ENCODE data around the gene PAX5.

The PAX5 gene

DNA sequence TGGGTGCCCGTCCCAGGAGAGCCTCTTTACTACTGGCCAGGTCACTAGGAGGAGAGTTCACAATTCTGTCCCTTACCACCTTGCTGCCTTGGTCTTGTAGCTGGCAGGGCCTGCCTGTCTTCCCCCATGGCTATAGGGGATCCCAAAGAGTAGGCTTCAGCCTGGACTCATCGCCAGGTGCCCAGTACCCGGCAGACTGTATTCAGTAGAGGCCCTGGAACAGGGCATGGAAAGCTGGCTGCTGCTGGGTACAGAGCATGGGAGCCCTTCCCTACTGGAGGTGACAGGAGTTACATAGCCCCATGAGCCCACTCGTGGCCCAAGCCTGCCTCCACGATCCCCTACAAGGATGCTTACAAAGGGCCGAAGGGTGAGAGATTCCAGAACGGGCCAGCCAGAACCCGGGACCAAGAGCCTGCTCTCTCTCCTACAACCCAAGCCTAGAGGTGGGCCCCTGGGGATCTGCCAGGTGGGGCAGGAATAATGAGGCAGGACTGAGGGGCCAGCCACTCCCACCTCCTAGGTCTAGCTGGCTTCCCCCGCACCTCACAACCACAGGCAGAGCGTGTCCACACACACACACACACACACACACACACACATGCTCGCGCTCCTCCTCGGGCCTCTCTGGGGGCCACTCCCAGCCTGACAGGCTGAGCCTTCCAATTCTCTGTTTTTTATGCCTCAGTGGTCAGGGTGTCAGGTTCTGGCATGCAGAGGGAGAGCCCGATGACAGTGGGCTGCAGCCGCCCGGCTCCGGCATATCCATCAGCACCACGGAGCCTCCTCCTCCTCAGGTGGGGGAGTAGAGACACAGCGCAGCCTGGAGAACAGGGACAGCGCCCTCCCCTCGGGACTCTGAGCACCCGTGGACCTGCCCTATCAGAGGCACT, 186.0 kb downstream of the PAX5 start:
- no peak for DNase-seq

DNA sequence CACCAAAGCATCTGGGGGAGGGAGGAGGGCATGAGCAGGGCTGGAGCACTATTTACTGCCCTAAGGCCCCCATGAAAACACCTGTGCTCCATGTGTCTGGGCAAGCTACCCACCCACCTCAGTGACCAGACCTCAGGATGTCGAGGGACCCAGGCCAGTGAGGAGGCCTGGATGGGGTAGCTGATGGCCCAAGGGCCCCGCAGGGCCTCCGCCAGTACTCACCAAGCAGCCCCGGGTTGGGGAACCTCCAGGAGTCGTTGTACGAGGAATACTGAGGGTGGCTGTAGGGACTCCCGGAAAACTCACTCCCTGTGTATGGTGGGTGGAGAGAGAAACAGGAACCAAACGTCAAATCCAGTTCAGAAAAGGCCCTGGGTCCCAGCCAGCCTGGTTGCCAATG, 187.4 kb downstream of the PAX5 start:
- DNase-seq, result no peak

- no peak for DNase-seq
Measured at GRCh38 chr9:36845844-36846243, 188.2 kb downstream of the PAX5 start.

GRCh38 chr9:36844961-36845360, 189.1 kb downstream of the PAX5 start:
- no peak for DNase-seq

DNA sequence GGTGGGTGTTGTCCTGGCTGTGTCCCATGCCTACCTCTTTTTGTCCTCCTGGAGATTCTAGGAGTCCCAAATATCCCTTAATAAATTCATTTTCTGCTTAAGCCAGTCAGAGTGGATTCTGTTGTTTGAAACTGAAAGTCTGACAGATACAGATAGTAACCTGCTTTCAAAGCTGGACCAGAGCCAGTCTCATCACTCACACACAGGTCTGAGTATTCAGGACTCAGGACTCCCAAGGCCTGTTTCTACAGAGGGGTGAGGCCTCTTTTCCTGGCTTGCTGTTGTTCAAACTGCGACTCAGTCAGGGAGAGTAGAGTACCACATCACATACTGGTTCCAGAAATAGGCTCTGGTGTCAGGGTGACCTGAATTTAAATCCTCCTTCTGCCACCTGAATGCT, 190.1 kb downstream of the PAX5 start:
- no peak for DNase-seq

DNA sequence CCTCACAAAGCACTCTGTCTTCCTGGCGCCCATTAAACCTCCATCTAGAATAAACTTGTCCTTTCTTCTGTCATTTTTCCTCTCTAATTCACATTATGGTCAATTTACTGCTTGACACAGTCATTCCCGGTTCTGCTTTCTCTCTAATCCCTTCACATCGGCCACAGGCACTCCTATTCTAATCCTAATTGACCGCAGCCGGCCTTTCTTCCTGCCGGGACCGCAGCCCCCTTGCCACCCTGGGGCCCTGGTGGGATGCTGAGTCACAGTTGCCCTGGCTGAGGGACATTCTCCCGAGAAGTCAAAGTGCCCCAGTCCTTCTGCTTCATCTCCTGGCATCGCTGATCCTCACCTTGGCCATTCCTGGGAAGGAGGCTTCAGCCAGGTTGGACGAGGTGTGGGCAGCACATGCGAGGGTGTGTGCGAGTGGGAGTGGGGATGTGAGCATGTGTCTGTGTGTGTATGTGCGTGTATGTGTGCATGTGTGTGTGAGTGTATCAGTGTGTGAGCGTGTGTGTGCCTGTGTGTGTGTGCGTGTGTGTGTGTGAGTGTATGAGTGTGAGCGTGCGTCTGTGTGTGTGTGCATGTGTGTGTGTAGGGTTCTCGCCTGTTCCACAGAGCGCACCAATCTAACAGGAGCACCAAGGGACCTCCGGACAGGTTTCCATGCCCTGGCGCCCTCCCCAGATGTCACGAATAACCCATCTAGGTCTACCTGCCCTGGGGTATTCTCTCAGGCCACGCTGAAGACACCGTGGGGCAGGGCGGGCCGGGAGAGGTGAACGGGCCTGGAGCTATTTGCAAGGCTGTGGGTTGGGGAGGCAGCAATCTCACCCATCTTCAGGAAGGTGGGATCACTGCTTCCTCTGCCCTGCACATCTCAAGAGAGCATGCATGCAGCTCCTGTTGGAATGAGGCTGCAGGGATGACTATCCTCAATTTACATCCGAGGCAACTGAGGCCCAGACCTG, 191.2 kb downstream of the PAX5 start:
- no peak for DNase-seq

GRCh38 chr9:36840898-36841536, 193.1 kb downstream of the PAX5 start:
- DNase-seq, result no peak

- DNase-seq, result no peak
Measured at GRCh38 chr9:36839131-36839885, 194.8 kb downstream of the PAX5 start.

DNA sequence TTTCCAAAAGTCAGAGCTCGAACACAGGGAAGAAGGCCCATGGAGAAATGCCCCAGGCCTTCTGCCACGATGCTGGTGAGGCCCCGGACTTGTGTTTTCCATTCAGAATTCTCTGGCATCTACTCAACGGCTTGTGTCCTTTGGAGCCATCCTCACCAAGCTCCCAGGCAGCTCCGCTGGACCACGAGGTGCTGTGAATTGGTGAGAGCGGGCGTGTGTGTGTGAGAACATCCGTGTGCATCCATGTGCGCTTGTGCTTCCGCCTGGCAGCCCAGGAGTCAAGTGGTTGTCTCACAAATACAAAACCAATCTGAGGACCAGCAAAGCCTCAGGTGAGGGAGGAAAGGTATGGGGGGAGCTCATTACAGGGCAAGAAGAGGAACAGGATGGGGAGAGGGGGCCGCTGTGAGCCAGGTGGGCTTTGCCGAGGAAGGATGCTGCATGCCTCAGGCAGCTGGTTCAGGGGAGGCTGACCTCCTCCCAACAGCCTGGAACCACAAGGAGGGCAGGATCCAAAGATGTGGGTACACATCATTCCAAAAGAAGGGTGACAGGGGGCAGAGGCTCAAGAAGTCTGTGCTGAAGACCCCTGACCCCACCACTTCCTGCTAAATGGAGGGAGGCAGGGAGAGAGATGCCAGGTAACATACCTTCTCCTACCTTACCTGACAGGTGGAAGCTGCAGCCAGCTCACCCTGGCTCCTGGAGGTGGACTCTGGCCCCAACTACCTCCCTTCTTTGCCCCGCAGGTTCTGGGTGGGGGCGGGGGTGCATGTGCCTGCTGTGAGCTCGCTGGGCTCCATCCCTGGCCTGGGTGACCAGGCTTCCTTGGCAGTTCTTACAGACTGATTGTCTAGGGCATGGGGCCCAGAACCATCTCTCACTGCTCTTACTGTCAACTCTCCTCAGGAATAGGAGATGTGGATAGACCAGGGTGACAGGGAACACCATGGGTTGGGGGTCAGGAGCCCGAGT, 196.3 kb downstream of the PAX5 start:
- no peak for DNase-seq

DNA sequence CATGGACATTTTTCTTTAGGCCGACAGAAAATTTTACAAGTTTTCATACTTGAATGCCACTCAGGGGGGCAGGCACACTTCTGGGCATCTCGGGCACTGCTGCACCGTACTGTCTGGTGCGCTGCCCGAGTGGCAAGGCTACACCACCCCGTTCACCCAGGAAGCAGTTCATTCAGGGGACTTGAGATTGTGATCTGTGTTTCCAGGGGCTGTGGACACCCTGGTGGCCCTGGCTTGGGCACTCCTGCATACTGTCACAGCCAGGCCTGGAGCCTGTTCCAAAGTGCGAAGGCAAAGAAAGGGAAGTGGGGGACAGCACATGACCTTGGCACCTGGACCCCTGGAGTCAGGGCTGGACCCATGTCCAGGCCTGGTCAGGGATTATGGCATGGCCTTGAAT, 197.6 kb downstream of the PAX5 start:
- no peak for DNase-seq

DNA sequence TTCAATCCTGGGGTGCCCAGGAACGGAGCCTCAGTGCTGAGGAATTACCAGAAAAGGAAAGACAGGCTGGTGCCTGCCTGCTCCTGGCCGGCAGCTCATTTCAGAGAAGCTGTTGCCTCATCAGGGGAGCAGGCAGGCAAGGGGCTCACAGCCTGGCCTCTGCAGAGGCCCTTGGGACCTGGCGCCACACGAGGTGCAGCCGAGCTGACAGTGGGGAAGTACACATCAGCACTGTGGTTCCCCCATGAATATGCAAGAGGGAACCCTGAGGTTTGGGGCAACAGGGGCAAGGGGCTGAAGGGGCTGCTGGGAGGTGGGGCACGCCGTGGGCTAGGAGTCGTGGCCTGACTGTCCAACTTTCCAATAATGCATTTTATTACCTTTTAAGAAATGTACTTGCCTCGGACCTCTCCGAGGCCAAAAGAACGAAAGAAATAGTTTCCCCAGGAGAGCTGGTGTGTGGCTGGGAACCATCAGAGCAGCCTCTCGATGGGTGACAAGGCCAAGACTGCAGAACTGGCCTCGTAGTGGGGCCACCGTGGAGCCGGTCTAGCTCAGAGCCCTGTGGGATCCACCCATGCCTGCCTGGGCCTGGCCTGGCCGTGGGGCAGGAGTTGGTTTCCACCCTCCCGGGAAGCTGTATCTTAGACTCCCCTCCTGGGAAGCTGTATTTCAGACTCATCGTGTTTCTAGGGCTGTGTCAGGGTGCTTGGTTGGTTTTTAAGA, 198.6 kb downstream of the PAX5 start:
- no peak for DNase-seq

- no peak for DNase-seq
Measured at GRCh38 chr9:36834736-36835135, 199.3 kb downstream of the PAX5 start.

GRCh38 chr9:36833954-36834353, 200.1 kb downstream of the PAX5 start:
- no peak for DNase-seq

DNA sequence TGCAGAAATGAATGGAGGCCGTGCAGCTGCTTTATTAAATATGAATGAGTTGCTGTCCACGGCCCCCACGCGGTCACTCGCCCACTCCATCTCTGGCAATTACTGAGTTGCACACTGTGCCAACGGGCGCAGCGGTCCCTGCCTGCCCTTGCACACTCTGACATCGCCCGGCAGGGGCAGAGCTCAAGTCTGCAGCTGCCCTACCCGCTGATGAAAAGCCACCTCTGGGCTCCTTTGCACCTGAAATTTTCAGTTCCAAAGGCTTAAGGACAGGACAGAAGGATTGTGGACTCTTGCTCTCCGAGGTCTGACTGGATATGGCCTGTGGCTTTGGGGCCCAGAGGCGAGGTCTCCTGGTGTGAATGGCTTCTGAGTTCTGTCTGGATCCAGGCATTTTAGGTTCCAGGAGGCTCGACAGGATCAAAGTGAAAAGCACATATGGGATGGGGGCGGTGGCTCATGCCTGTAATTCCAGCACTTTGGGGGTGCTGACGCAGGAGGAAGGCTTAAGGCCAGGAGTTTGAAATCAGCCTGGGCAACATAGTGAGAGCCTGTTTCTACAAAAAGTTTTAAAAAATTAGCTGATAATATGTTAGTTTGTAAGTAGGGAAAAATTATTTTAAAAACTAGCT, 201.8 kb downstream of the PAX5 start:
- no peak for DNase-seq

GRCh38 chr9:36831381-36832161, 202.5 kb downstream of the PAX5 start:
- DNase-seq, result no peak

- DNase-seq, result no peak
Measured at GRCh38 chr9:36828611-36829013, 205.5 kb downstream of the PAX5 start.

DNA sequence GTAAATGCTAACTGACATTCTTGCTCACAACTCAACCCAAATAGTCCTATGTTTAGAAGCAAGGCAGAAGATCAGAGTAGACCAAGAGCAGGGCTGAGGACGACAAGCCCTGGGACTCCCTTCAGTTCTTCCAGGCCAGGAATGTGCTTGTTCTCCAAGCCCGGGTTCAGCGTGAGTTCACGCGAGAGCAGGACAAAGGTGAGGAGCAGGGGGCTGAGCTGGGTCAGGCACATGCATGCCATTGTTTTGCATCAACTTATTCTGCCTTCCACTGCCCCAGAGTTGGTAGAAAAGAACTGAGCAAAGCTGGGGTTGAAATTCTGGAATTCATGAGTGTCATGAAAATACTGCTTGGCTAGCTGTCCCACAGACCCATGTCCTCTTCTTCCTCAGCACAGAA, 206.5 kb downstream of the PAX5 start:
- no peak for DNase-seq

DNA sequence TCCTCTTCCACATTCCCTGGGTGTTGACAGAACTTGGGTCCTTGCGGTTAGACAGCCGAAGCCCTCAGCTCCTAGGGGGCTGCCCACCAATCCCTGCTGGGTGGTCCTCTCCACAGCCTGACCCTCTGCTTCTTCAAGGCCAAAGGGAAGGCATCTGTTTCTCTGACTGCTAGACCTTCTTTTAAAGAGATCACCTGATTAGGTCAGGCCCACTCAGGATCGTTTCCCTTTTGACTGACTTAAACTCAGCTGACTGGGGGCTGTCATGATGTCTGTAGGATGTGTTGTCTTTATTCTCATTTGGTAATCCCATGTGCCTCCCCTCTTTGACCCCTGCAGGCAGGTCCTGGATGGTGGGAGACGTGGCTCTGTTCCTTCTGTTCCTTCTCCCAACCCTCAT, 207.5 kb downstream of the PAX5 start:
- no peak for DNase-seq

- DNase-seq, result no peak
Measured at GRCh38 chr9:36825179-36825578, 208.9 kb downstream of the PAX5 start.
